Liver (tissue), 9 donors: ENCODE results near the gene MYOZ2. TPM values are rescaled to one million over a fixed set of nuclear protein-coding genes. Genes with fewer than 3 reads are reported as not detected.

Source experiments
- DNase-seq: peaks from one replicate; pipeline ENCODE4 v3.0.0-alpha.2; 2017; ENCODE audit warnings: low spot score
- H3K27ac ChIP-seq, 2 donors: one replicate each; pipeline ENCODE4 v1.7.0; 2013; ENCODE audit warnings: inconsistent platforms in 2 of 2, low read length in 2 of 2, control low read depth in 1 of 2, low read depth in 1 of 2, mild to moderate bottlenecking in 1 of 2
- H3K27me3 ChIP-seq, 4 donors: one replicate each; pipeline versions ENCODE4 v1.6.1 to v1.7.0; 2013; ENCODE audit warnings: low read length in 3 of 4, inconsistent platforms in 1 of 4, mild to moderate bottlenecking in 1 of 4, moderate library complexity in 1 of 4; ENCODE audit not compliant: control insufficient read depth in 4 of 4, insufficient read depth in 4 of 4
- H3K36me3 ChIP-seq, 4 donors: one replicate each; pipeline versions ENCODE4 v1.6.1 to v1.7.0; 2013; ENCODE audit warnings: low read length in 3 of 4, mild to moderate bottlenecking in 3 of 4, low read depth in 1 of 4, moderate library complexity in 1 of 4; ENCODE audit not compliant: control insufficient read depth in 4 of 4, insufficient read depth in 3 of 4
- H3K4me1 ChIP-seq, 4 donors: one replicate each; pipeline versions ENCODE4 v1.6.1 to v1.7.0; 2013; ENCODE audit warnings: low read length in 3 of 4, mild to moderate bottlenecking in 3 of 4, moderate library complexity in 1 of 4; ENCODE audit not compliant: control insufficient read depth in 4 of 4, insufficient read depth in 4 of 4
- H3K4me3 ChIP-seq, 3 donors: one replicate each; pipeline versions ENCODE4 v1.6.1 to v1.7.0; 2013; ENCODE audit warnings: low read length in 3 of 3, control low read depth in 1 of 3, low read depth in 1 of 3, mild to moderate bottlenecking in 1 of 3
- H3K9ac ChIP-seq, 2 donors: one replicate each; pipeline ENCODE4 v1.7.0; 2013; ENCODE audit warnings: low read length in 2 of 2, mild to moderate bottlenecking in 2 of 2, moderate library complexity in 2 of 2, control low read depth in 1 of 2, low read depth in 1 of 2
- H3K9me3 ChIP-seq, 4 donors: one replicate each; pipeline versions ENCODE4 v1.6.1 to v1.7.0; 2013; ENCODE audit warnings: low read length in 3 of 4; ENCODE audit not compliant: control insufficient read depth in 4 of 4
- GABPA ChIP-seq, 2 donors: IDR thresholded peaks in 1 of 2; conservative IDR thresholded peaks in 1 of 2; 2 replicates each; pipeline ENCODE4 v1.6.1; 2016; ENCODE audit warnings: antibody characterized with exemption in 2 of 2, mild to moderate bottlenecking in 1 of 2, moderate library complexity in 1 of 2
- HNF4A ChIP-seq, 2 donors: conservative IDR thresholded peaks; 2 replicates each; pipeline ENCODE4 v1.6.1; 2016; ENCODE audit warnings: antibody characterized with exemption in 2 of 2, mild to moderate bottlenecking in 2 of 2
- RAD21 ChIP-seq, 2 donors: IDR thresholded peaks; 2 replicates each; pipeline ENCODE4 v1.6.1; 2016; ENCODE audit warnings: antibody characterized with exemption in 2 of 2, mild to moderate bottlenecking in 2 of 2
- REST ChIP-seq: IDR thresholded peaks from 2 replicates; pipeline ENCODE4 v1.6.1; 2016; ENCODE audit warnings: antibody characterized with exemption, mild to moderate bottlenecking
- RXRA ChIP-seq, 2 donors: IDR thresholded peaks; 2 replicates each; pipeline ENCODE4 v1.6.1; 2017 to 2018; ENCODE audit warnings: antibody characterized with exemption in 2 of 2, mild to moderate bottlenecking in 1 of 2
- YY1 ChIP-seq: IDR thresholded peaks from 2 replicates; pipeline ENCODE4 v1.6.1; 2016; ENCODE audit warnings: antibody characterized with exemption, mild to moderate bottlenecking
- WGBS: extraction: QIAGEN DNeasy Blood & Tissue Kit; methylation state at CpG from one replicate; pipeline ENCODE4 v1.1.7; 2013; 5-methylcytosine and 5-hydroxymethylcytosine counted together
- polyA plus RNA-seq, 2 donors: library from polyadenylated mRNA; stranded (reverse) in 1 of 2; unstranded in 1 of 2; fragments of 200-250 nt in 1 of 2; fragments of >200 nt in 1 of 2; fragmentation: Nextera tagmentation in 1 of 2; extraction: Ambion mirVana in 1 of 2; gene quantifications; one replicate each; pipeline versions ENCODE4 v1.2.1 to v1.2.3, GENCODE V29; 2013 to 2015
- total RNA-seq, 2 donors: library from RNA; depleted of rRNA; stranded (reverse); fragments of >200 nt; gene quantifications; one replicate each; pipeline ENCODE4 v1.2.3, GENCODE V29; 2014
- TF ChIP-seq, protein P1 (sequence below): IDR thresholded peaks from 2 replicates; pipeline ENCODE4 v1.6.1; 2016; ENCODE audit warnings: antibody characterized with exemption
- TF ChIP-seq, protein P2 (sequence below): IDR thresholded peaks from 2 replicates; pipeline ENCODE4 v1.6.1; 2016; ENCODE audit warnings: antibody characterized with exemption
- donor health status: healthy.
- donor health status: healthy.
- donor health status: healthy.
- donor health status: healthy.
- donor health status: healthy.

MYOZ2 gene
- total and polyA plus RNA-seq, 4 donors = 0.03 to 0.08 TPM; not detected in 2

- Histone ChIP-seq H3K36me3 (no peaks in the 10 kb centered on the region), H3K4me1 (no peaks in the 10 kb centered on the region), H3K4me3 (no peak overlapping the region), H3K9ac (no peak overlapping the region), H3K9me3 (no peaks in the 10 kb centered on the region), H3K27me3 (peaks cover 0 to 2% (median 0%) of the 10 kb centered on the region in 4 donors), H3K27ac (no peak overlapping the region)
- no peak for TF ChIP-seq HNF4A (conservative IDR thresholded peaks at IDR 0.05)
- TF ChIP-seq RAD21 (IDR thresholded peaks at IDR 0.05) = no peak
- TF ChIP-seq GABPA (IDR thresholded peaks at IDR 0.05 in 1 of 2, conservative IDR thresholded peaks at IDR 0.05 in 1 of 2) = no peak
- no peak for TF ChIP-seq REST
- TF ChIP-seq YY1 = no peak
- no peak for DNase-seq
- 88% methylated on average over 3 of the region's 3 CpGs for WGBS
These were observed 30.1 kb downstream of the MYOZ2 start for GRCh38 chr4:119165767-119166166.

- H3K4me3 ChIP-seq = no peak overlapping the region
- no peak overlapping the region for H3K27ac ChIP-seq
- no peaks in the 10 kb centered on the region for H3K4me1 ChIP-seq
- no peak overlapping the region for H3K9ac ChIP-seq
- H3K9me3 ChIP-seq = no peaks in the 10 kb centered on the region
- no peaks in the 10 kb centered on the region for H3K27me3 ChIP-seq
- no peak for DNase-seq
- H3K36me3 ChIP-seq = no peaks in the 10 kb centered on the region
- TF ChIP-seq, protein P1, sequence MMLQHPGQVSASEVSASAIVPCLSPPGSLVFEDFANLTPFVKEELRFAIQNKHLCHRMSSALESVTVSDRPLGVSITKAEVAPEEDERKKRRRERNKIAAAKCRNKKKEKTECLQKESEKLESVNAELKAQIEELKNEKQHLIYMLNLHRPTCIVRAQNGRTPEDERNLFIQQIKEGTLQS = no peak
- TF ChIP-seq RXRA (IDR thresholded peaks at IDR 0.05) (no peak), REST (no peak)
- TF ChIP-seq, protein P2, sequence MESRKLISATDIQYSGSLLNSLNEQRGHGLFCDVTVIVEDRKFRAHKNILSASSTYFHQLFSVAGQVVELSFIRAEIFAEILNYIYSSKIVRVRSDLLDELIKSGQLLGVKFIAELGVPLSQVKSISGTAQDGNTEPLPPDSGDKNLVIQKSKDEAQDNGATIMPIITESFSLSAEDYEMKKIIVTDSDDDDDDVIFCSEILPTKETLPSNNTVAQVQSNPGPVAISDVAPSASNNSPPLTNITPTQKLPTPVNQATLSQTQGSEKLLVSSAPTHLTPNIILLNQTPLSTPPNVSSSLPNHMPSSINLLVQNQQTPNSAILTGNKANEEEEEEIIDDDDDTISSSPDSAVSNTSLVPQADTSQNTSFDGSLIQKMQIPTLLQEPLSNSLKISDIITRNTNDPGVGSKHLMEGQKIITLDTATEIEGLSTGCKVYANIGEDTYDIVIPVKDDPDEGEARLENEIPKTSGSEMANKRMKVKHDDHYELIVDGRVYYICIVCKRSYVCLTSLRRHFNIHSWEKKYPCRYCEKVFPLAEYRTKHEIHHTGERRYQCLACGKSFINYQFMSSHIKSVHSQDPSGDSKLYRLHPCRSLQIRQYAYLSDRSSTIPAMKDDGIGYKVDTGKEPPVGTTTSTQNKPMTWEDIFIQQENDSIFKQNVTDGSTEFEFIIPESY = no peak
These were observed 34.6 kb downstream of the MYOZ2 start for GRCh38 chr4:119170195-119170594.
